PFSK-1 (cell line): ENCODE data around the gene L3MBTL1.

ENCODE experiments used
- FOXP2 ChIP-seq: optimal IDR thresholded peaks from 2 replicates; pipeline ENCODE3; 2011; ENCODE audit warnings: borderline replicate concordance, control low read depth, inconsistent platforms; ENCODE audit not compliant: insufficient read depth; ENCODE audit errors: extremely low read length, extremely low read depth
- POLR2AphosphoS5 ChIP-seq: IDR thresholded peaks from 2 replicates; pipeline ENCODE4 v1.6.1; 2012; ENCODE audit warnings: low read depth, mild to moderate bottlenecking, control low read depth, low read length, moderate library complexity
- REST ChIP-seq, 2 experiments: IDR thresholded peaks; 2 replicates each; pipeline versions ENCODE4 v1.6.1 to v1.8.0; 2011 to 2012; ENCODE audit warnings: low read depth in 2 of 2, low read length in 2 of 2, control low read depth in 1 of 2, inconsistent platforms in 1 of 2, mild to moderate bottlenecking in 1 of 2, moderate library complexity in 1 of 2; ENCODE audit not compliant: insufficient read depth in 1 of 2
- SIN3A ChIP-seq: IDR thresholded peaks from 2 replicates; pipeline ENCODE4 v1.6.1; 2012; ENCODE audit warnings: mild to moderate bottlenecking, low read length, moderate library complexity, borderline replicate concordance; ENCODE audit not compliant: insufficient read depth
- TAF1 ChIP-seq: IDR thresholded peaks from 2 replicates; pipeline ENCODE4 v1.6.1; 2012; ENCODE audit warnings: low read length, control low read depth, borderline replicate concordance; ENCODE audit not compliant: insufficient read depth

The L3MBTL1 gene

GRCh38 chr20:43579861-43580793, 72.6 kb downstream of the L3MBTL1 start:
- TF ChIP-seq FOXP2 (no peak), POLR2AphosphoS5 (no peak), SIN3A (no peak), TAF1 (no peak), REST (IDR thresholded peaks at IDR 0.05; ENCODE audit: insufficient read depth in 1 of 2, low read depth in 2 of 2, low read length in 2 of 2) (no peak)

GRCh38 chr20:43583133-43583864, 75.8 kb downstream of the L3MBTL1 start:
- TF ChIP-seq POLR2AphosphoS5, result no peak
- TF ChIP-seq TAF1, result no peak
- no peak for TF ChIP-seq REST (IDR thresholded peaks at IDR 0.05; ENCODE audit: insufficient read depth in 1 of 2, low read depth in 2 of 2, low read length in 2 of 2)
- TF ChIP-seq SIN3A, result no peak
- no peak for TF ChIP-seq FOXP2

GRCh38 chr20:43583982-43584432, 76.5 kb downstream of the L3MBTL1 start:
- TF ChIP-seq POLR2AphosphoS5 (no peak), TAF1 (no peak), SIN3A (no peak), REST (IDR thresholded peaks at IDR 0.05; ENCODE audit: insufficient read depth in 1 of 2, low read depth in 2 of 2, low read length in 2 of 2) (no peak), FOXP2 (no peak)

- TF ChIP-seq SIN3A (no peak), TAF1 (no peak), FOXP2 (no peak), REST (IDR thresholded peaks at IDR 0.05; ENCODE audit: insufficient read depth in 1 of 2, low read depth in 2 of 2, low read length in 2 of 2) (no peak), POLR2AphosphoS5 (no peak)
These were observed 77.1 kb downstream of the L3MBTL1 start for GRCh38 chr20:43584448-43585136.
